Stimulated activated CD8-positive, alpha-beta memory T cell treated with anti-CD3 and anti-CD28 coated beads, Interleukin-15, amount 100 ng/mL, for 24 hours (primary cell): ENCODE measurements around the gene GPR75.

Experiments
- DNase-seq: peaks from one replicate; pipeline ENCODE4 v3.0.0-alpha.2; 2020; ENCODE audit warnings: low read depth

The GPR75 gene

GRCh38 chr2:53859206-53860181 lies at the start of gene GPR75:
Gene GPR75 (minus strand): TSS chr2:53859967. CDS start chr2:53854756, 5,211 bp downstream.
- DNase-seq = no peak

- no peak for DNase-seq
Observed at GRCh38 chr2:53907582-53907981, 47.8 kb upstream of the GPR75 start.

GRCh38 chr2:53905396-53905795 lies 45.6 kb upstream of the GPR75 start:
- DNase-seq = no peak

DNA sequence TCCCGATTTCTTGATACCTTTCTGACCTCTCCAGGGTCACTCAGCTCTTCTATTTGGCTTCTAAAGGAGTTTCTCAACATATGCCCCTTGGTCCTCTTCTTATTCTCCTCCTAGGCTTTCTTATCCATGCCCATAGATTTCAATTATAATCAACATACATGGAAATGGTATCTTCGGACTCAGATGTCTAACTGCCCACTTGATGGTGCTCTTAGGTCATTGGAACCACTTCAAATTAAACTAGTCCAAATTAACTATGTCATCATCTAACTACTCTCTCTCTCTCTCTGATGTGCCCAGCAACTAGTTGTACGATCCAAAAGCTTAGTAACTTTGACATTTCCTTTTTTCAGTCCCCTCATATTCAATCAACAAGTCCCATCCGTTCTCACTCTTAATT lies 43.2 kb upstream of the GPR75 start:
- DNase-seq = no peak

DNA sequence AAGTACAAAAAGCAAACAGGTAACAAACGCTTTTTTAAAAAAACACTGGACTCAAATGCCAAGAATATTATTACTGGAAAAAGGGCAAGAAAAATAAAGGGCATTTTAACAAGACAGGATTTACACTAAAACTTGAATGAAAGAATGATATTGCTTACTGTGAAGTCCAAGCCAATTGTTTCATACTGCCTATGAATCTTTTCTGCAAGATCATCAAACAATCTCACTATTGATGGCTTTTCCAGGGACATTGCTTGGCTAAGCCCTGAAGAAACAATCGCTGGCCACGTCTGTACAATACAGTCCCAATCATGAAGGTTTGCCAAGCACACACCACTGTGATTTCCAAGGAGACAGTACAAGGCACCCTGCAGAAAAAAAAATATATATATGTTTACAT lies 41.4 kb upstream of the GPR75 start:
- DNase-seq = no peak

GRCh38 chr2:53896864-53897263 lies 37.1 kb upstream of the GPR75 start:
- DNase-seq = no peak

DNA sequence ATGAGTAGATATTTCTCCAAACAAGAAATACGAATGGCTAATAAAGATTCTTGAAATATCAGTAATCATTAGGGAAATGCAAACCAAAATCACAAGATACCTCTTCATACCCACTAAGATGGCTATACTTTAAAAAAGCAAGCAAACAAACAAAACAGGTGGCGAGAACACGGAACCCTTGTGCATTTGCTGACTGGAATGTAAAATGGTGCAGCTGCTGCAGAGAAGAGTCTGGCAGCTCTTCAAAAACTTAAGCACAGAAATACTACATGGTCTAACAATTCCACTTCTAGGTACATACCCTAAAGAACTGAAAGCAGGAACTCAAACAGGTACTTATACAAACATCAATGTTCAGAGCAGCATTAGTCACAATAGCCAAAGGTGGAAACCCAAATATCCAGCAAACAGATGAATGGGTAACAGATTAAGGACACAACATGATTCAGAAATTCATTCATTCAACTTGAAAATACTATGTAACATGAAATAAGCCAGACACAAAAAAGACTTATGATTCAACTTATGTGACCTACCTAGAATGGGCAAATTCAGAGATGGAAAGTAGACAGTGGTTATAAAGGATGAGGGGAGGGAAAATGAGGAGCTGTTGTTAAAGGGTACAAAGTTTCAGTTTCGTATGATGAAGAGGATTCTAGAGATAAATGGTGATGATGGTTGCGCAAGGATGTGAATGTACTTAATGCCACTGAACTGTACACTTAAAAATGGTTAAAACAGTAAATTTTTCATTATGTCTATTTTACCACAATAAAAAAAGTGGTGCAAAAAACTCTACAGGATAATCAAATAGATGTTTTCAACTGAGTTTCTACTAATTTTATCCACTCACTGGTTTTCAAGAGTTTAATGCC lies 26.9 kb upstream of the GPR75 start:
- no peak for DNase-seq

GRCh38 chr2:53884883-53885282 lies 25.1 kb upstream of the GPR75 start:
- DNase-seq = no peak

DNA sequence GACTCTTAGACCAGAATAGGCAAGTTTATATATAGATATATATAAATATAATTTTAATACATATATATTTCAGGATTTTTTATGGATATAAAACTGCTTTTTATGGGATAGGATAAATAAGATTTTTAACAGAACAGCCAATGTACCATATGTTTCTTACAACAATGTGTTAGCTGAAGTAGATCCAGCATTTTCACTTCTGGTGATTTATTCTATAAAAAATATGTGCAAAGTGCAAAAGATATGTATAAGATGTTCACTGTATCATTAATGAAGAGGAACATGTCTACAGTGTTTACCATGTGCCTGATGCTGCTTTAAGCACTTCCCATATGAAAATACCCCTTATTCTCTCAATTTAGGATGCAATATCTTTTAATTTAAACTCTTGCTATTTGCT lies 22.2 kb upstream of the GPR75 start:
- no peak for DNase-seq

DNA sequence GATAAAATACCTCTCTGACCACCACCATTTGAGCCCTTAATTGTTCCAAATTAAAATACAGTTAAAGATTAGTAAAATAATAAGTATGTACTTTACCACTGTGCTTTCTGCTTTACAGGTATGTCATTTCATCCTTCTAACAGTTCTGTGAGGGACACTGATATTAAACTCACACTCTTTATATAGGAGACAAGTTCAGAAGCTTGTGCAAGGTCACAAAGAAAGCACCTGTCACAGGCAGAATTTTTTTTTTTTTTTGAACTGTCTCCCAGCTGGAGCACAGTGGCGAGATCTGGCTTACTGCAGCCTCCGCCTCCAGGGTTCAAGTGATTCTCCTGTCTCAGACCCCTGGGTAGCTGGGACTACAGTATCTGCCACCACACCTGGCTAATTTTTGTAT lies 21.6 kb upstream of the GPR75 start:
- no peak for DNase-seq

- DNase-seq = no peak
Observed at GRCh38 chr2:53880756-53881155, 21.0 kb upstream of the GPR75 start.

DNA sequence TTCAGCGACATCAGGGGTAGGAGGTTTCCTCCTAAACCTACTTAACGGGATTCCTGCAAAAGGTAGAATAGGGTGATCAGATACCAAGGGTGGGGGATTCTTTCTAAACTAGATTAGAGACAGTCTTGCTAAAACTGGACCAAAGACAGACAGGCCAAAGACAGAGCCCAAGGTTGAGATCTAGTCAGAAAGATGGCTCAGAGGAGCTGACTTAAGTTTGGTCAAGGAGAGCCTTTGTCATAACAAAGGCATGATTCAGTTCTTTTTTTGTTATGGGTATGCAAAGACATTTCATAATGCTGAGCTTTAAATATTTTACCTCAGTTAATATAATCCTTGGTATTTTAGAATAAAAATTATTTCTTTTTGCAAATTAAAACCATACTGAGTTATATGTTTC lies 17.8 kb upstream of the GPR75 start:
- no peak for DNase-seq

GRCh38 chr2:53877112-53877511 lies 17.3 kb upstream of the GPR75 start:
- no peak for DNase-seq

- DNase-seq = no peak
Observed at GRCh38 chr2:53874401-53874950, 14.7 kb upstream of the GPR75 start.

DNA sequence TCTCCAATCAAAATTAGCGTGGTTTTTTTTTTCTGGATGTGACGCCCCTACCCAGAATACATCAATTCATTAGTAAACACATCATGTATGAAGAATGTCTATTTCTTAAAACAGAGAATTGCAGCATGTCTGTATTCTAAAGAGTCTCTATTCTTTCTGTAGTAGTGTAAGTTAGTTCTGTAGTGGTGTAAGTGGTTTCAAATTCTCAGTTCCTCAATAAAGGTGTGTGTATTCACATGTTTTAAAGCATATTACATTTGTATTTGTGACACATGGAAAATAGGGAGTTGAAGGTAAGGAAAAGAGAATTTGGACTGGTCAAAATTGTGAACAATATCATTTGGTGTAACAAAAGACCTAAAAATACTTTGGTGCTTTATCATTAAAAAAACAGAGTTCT lies 8.0 kb upstream of the GPR75 start:
- DNase-seq = no peak

DNA sequence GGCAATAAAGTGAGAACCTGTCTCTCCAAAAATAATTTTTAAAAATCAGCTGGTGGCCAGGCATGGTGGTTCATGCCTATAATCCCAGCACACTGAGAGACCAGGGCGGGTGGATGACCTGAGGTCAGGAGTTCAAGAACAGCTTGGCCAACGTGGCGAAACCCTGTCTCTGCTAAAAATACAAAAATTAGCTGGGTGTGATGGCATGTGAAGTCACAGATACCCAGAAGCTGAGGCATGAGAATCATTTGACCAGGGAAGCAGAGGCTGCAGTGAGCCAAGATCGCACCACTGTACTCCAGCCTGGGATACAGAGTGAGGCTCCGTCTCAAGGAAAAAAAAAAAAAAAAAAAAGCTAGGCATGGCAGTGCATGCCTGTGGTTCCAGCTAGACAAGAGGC lies 7.4 kb upstream of the GPR75 start:
- DNase-seq = no peak

GRCh38 chr2:53865962-53866361 lies 6.2 kb upstream of the GPR75 start:
- DNase-seq = no peak

DNA sequence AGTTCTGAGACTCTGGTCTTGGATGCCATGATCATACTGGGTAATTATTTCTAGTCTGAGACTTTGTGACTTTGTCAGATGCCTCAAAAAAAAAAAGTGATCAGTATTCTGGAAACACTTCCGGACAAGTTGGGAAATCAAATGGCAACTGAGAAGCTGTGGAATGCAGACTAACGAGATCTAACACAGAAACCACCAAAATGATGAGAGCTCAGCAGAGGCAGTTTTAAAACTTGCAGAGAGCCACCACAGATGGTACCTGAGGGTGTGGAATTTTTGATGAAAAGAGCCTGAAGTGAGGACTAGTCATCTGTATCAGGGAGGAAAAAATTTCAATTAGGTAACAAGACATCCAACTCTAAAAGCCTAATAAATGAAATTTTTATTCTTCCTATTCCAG lies 5.5 kb upstream of the GPR75 start:
- DNase-seq = no peak

GRCh38 chr2:53863538-53864227 lies 3.9 kb upstream of the GPR75 start:
- DNase-seq = no peak

- DNase-seq = no peak
Observed at GRCh38 chr2:53861824-53862223, 2.1 kb upstream of the GPR75 start.

DNA sequence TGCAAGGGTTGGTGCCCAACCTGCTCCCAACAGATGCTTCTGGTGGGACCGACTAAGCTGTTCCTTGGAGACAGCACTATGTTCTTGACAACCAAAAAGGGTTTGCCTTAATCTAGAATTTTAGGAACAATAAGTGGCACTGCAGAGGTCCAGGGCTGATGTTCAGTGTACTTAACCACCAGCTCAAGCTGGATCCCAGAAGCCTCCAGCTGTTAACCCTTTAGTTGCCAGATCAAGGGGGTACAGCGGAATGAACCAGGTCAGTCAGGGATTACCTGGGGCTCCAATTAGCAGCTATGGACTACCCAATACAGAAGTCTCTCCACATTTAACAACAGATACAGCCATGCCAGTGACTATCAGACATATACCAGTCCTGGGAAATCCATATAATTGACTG lies 3.5 kb downstream of the GPR75 start:
- no peak for DNase-seq

DNA sequence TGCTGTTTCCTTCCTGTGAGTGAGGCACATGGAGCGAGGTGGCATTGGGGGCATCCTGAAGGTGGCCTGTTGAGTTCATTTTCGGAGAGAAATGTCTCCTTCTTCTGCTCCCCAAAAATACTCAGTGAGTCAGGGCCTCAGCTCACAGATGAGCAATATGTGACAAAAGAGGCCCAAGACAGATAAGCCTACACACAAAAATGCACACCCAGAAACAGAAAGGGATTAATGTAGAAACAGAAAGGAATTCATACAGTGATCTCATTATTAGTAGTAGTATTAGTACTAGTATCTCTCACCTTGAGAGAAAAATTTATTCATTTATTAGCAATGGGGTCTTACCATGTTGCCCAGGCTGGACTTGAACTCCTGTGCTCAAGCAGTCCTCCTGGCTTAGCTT lies 5.1 kb downstream of the GPR75 start:
- no peak for DNase-seq
